SK-N-MC (cell line): ENCODE measurements around the gene BCR.

ENCODE experiments used
- DNase-seq: peaks from one replicate; pipeline ENCODE4 v3.0.0-alpha.2; 2011; ENCODE audit warnings: low read depth, low spot score
- H3K27ac ChIP-seq: fragments of 200-600 bp; sonication (generic); 2 replicates; pipeline ENCODE4 v1.5.1; 2016; ENCODE audit warnings: mixed run types
- H3K36me3 ChIP-seq: fragments of 200-600 bp; sonication (generic); 2 replicates; pipeline ENCODE4 v1.6.1; 2017; ENCODE audit warnings: antibody characterized with exemption, low read length, mixed read lengths; ENCODE audit not compliant: insufficient read depth
- H3K4me3 ChIP-seq: fragments of 200-600 bp; sonication (generic); 2 replicates; pipeline ENCODE4 v1.5.1; 2016
- H3K9ac ChIP-seq: fragments of 200-600 bp; sonication (generic); 2 replicates; pipeline ENCODE4 v1.8.0; 2017; ENCODE audit warnings: mixed run types, mixed read lengths; ENCODE audit not compliant: insufficient read length
- H3K9me3 ChIP-seq: fragments of 200-600 bp; sonication (generic); 2 replicates; pipeline ENCODE4 v1.6.1; 2017; ENCODE audit warnings: low read depth, mild to moderate bottlenecking, antibody characterized with exemption, low read length, moderate library complexity, mixed read lengths
- EZH2 ChIP-seq: fragments of 200-600 bp; sonication (generic); IDR thresholded peaks from one replicate; pipeline ENCODE4 v1.6.1; 2017; ENCODE audit warnings: antibody characterized with exemption
- FOXP2 ChIP-seq: optimal IDR thresholded peaks from 2 replicates; pipeline ENCODE3; 2011; ENCODE audit warnings: mild to moderate bottlenecking, moderate library complexity; ENCODE audit not compliant: insufficient read depth; ENCODE audit errors: extremely low read length, control extremely low read depth
- POLR2AphosphoS5 ChIP-seq: IDR thresholded peaks from 2 replicates; pipeline ENCODE4 v1.6.1; 2012; ENCODE audit warnings: mild to moderate bottlenecking, low read depth, low read length, borderline replicate concordance

The BCR gene

GRCh38 chr22:23262518-23263332 is 82.4 kb downstream of the BCR start:
- TF ChIP-seq FOXP2, result no peak
- no peak for TF ChIP-seq EZH2
- no peak for TF ChIP-seq POLR2AphosphoS5
- Histone ChIP-seq H3K9me3 (no peaks in the 10 kb centered on the region), H3K36me3 (peaks cover 18% of the 10 kb centered on the region), H3K27ac (no peak overlapping the region), H3K4me3 (no peak overlapping the region), H3K9ac (no peak overlapping the region)
- no peak for DNase-seq

- H3K36me3 ChIP-seq, result peaks cover 18% of the 10 kb centered on the region
- H3K9me3 ChIP-seq, result no peaks in the 10 kb centered on the region
- H3K9ac ChIP-seq, result no peak overlapping the region
- TF ChIP-seq FOXP2 (no peak), EZH2 (no peak), POLR2AphosphoS5 (no peak)
- no peak overlapping the region for H3K27ac ChIP-seq
- H3K4me3 ChIP-seq, result no peak overlapping the region
- no peak for DNase-seq
Measured at GRCh38 chr22:23263651-23264555, 83.6 kb downstream of the BCR start.

GRCh38 chr22:23264610-23265367 is 84.5 kb downstream of the BCR start:
- TF ChIP-seq POLR2AphosphoS5 (no peak), EZH2 (no peak)
- H3K4me3 ChIP-seq, result no peak overlapping the region
- H3K36me3 ChIP-seq, result peaks cover 18% of the 10 kb centered on the region
- H3K9ac ChIP-seq, result no peak overlapping the region
- H3K27ac ChIP-seq, result no peak overlapping the region
- DNase-seq, result no peak
- no peaks in the 10 kb centered on the region for H3K9me3 ChIP-seq

- Histone ChIP-seq H3K4me3 (no peak overlapping the region), H3K36me3 (peaks cover 18% of the 10 kb centered on the region), H3K9ac (no peak overlapping the region), H3K27ac (no peak overlapping the region), H3K9me3 (no peaks in the 10 kb centered on the region)
- TF ChIP-seq FOXP2 (no peak), POLR2AphosphoS5 (no peak), EZH2 (no peak)
- DNase-seq, result no peak
Measured at GRCh38 chr22:23265368-23265700, 85.0 kb downstream of the BCR start.

- no peak overlapping the region for H3K4me3 ChIP-seq
- TF ChIP-seq FOXP2, result no peak
- TF ChIP-seq EZH2, result no peak
- no peak for TF ChIP-seq POLR2AphosphoS5
- H3K9me3 ChIP-seq, result no peaks in the 10 kb centered on the region
- H3K27ac ChIP-seq, result no peak overlapping the region
- no peak overlapping the region for H3K9ac ChIP-seq
- no peak for DNase-seq
- H3K36me3 ChIP-seq, result peaks cover 13% of the 10 kb centered on the region; the same call in 1 of the 2 replicates
Measured at GRCh38 chr22:23266780-23267179, 86.5 kb downstream of the BCR start.

- no peak for DNase-seq
- H3K27ac ChIP-seq, result no peak overlapping the region
- no peak overlapping the region for H3K9ac ChIP-seq
- H3K36me3 ChIP-seq, result peaks cover 11% of the 10 kb centered on the region; the same call in 1 of the 2 replicates
- TF ChIP-seq EZH2, result no peak
- TF ChIP-seq FOXP2, result no peak
- TF ChIP-seq POLR2AphosphoS5, result no peak
- no peak overlapping the region for H3K4me3 ChIP-seq
- H3K9me3 ChIP-seq, result no peaks in the 10 kb centered on the region
Measured at GRCh38 chr22:23267226-23268043, 87.1 kb downstream of the BCR start.

- TF ChIP-seq EZH2 (no peak), FOXP2 (no peak), POLR2AphosphoS5 (no peak)
- Histone ChIP-seq H3K9me3 (no peaks in the 10 kb centered on the region), H3K36me3 (peaks cover 15% of the 10 kb centered on the region; the same call in 1 of the 2 replicates), H3K27ac (no peak overlapping the region), H3K4me3 (no peak overlapping the region), H3K9ac (no peak overlapping the region)
- DNase-seq, result no peak
Measured at GRCh38 chr22:23268139-23268712, 87.9 kb downstream of the BCR start.
